Calu3 (cell line): Measurements from ENCODE around the gene DDIAS. TPM values are rescaled to one million over a fixed set of nuclear protein-coding genes. Genes with fewer than 3 reads are reported as not detected.

ENCODE experiments used
- BruUV-seq: library from RNA; stranded (reverse); fragments of 400-500 nt; replicated peaks from 2 replicates; lab custom pipeline; 2021; lab: Mats Ljungman, UMichigan
- CTCF ChIA-PET: fragments of 300-600 bp; sonication (Branson Sonifier 250); formaldehyde crosslinking; loops from one replicate; lab custom pipeline; 2022; ENCODE audit warnings: antibody characterized with exemption; lab: Charles Lee
- DNase-seq: peaks from one replicate; pipeline ENCODE4 v3.0.0; 2022
- H3K27ac Mint-ChIP-seq: one replicate; pipeline ENCODE4 v1.8.0; 2022; ENCODE audit warnings: mixed read lengths; ENCODE audit not compliant: unreplicated experiment
- H3K27me3 Mint-ChIP-seq: one replicate; pipeline ENCODE4 v1.8.0; 2022; ENCODE audit warnings: mixed read lengths; ENCODE audit not compliant: unreplicated experiment
- H3K36me3 Mint-ChIP-seq: one replicate; pipeline ENCODE4 v1.8.0; 2022; ENCODE audit warnings: mild to moderate bottlenecking, moderate library complexity, mixed read lengths; ENCODE audit not compliant: insufficient read depth, unreplicated experiment
- H3K4me1 Mint-ChIP-seq: one replicate; pipeline ENCODE4 v1.8.0; 2022; ENCODE audit warnings: mild to moderate bottlenecking, low read depth, mixed read lengths; ENCODE audit not compliant: unreplicated experiment
- H3K4me3 Mint-ChIP-seq: one replicate; pipeline ENCODE4 v1.8.0; 2022; ENCODE audit warnings: mild to moderate bottlenecking, low read depth, moderate library complexity, mixed read lengths; ENCODE audit not compliant: unreplicated experiment
- H3K9me3 Mint-ChIP-seq: one replicate; pipeline ENCODE4 v1.8.0; 2022; ENCODE audit warnings: low read depth, mixed read lengths; ENCODE audit not compliant: unreplicated experiment
- CTCF ChIP-seq: fragments of 200-600 bp; IDR thresholded peaks from one replicate; pipeline ENCODE4 v1.8.0; 2022; ENCODE audit warnings: antibody characterized with exemption; ENCODE audit not compliant: unreplicated experiment
- intact Hi-C: fragments of 100-400 bp; cut with micrococcal nuclease; formaldehyde crosslinking; loops from one replicate; pipeline ENCODE4 v1.10.0; 2022; ENCODE audit not compliant: unreplicated experiment
- total RNA-seq: library from RNA; stranded (reverse); gene quantifications from 2 replicates; pipeline ENCODE4 v1.2.3, GENCODE V29; 2022

DDIAS gene
- total RNA-seq, 1 experiment from 2014 or later = 10.9 TPM

GRCh38 chr11:82873919-82874333 is 27.6 kb upstream of the DDIAS start:
- Mint-ChIP-seq H3K27ac (no peak overlapping the region), H3K27me3 (no peaks in the 10 kb centered on the region), H3K4me1 (no peaks in the 10 kb centered on the region), H3K36me3 (no peaks in the 10 kb centered on the region), H3K9me3 (no peaks in the 10 kb centered on the region), H3K4me3 (no peak overlapping the region)
- intact Hi-C loops = no loop called here
- TF ChIP-seq CTCF = no peak
- no peak for DNase-seq
- no TSS peak for BruUV-seq
- CTCF ChIA-PET = no interaction called here

- H3K9me3 Mint-ChIP-seq = peaks cover 3% of the 10 kb centered on the region
- intact Hi-C loops = no loop called here
- H3K27me3 Mint-ChIP-seq = no peaks in the 10 kb centered on the region
- H3K36me3 Mint-ChIP-seq = no peaks in the 10 kb centered on the region
- CTCF ChIA-PET = no interaction called here
- no TSS peak for BruUV-seq
- TF ChIP-seq CTCF = no peak
- no peak overlapping the region for H3K4me3 Mint-ChIP-seq
- no peak overlapping the region for H3K27ac Mint-ChIP-seq
- no peak for DNase-seq
- H3K4me1 Mint-ChIP-seq = no peaks in the 10 kb centered on the region
Observed at GRCh38 chr11:82874646-82875523, 26.7 kb upstream of the DDIAS start.

- Mint-ChIP-seq H3K36me3 (no peaks in the 10 kb centered on the region), H3K27ac (no peak overlapping the region), H3K9me3 (peaks cover 3% of the 10 kb centered on the region), H3K27me3 (no peaks in the 10 kb centered on the region), H3K4me1 (no peaks in the 10 kb centered on the region), H3K4me3 (no peak overlapping the region)
- no peak for TF ChIP-seq CTCF
- no TSS peak for BruUV-seq
- CTCF ChIA-PET = no interaction called here
- no peak for DNase-seq
- intact Hi-C loops = no loop called here
Observed at GRCh38 chr11:82883853-82884252, 17.7 kb upstream of the DDIAS start.

GRCh38 chr11:82889133-82890001 is 12.2 kb upstream of the DDIAS start:
- H3K27ac Mint-ChIP-seq = no peak overlapping the region
- no peaks in the 10 kb centered on the region for H3K4me1 Mint-ChIP-seq
- H3K27me3 Mint-ChIP-seq = no peaks in the 10 kb centered on the region
- H3K36me3 Mint-ChIP-seq = no peaks in the 10 kb centered on the region
- CTCF ChIA-PET = no interaction called here
- no peak for DNase-seq
- no peaks in the 10 kb centered on the region for H3K9me3 Mint-ChIP-seq
- no peak overlapping the region for H3K4me3 Mint-ChIP-seq
- no peak for TF ChIP-seq CTCF
- intact Hi-C loops = no loop called here
- BruUV-seq = no TSS peak
